Measurements from ENCODE around the gene SPRED2.

- TF ChIP-seq PATZ1 (CRISPR knock-in tag; IDR thresholded peaks at IDR 0.05; ENCODE audit: borderline replicate concordance) (no peak), ZNF565 (CRISPR knock-in tag; conservative IDR thresholded peaks at IDR 0.05; ENCODE audit: low read depth) (no peak)
Measured at GRCh38 chr2:65300134-65300760, 132.2 kb downstream of the SPRED2 start.

Data from SK-N-SH treated with all-trans-retinoic acid at 6 μM for 48 hours (cell line).